NCI-H510A (cell line): Measurements from ENCODE around the gene UNC79.

Experiments used
- DNase-seq: peaks from one replicate; lab custom pipeline; 2025; lab: John Stamatoyannopoulos, UW

Gene UNC79

GRCh38 chr14:93751946-93752655 is 321.4 kb downstream of the UNC79 start:
- DNase-seq = no peak

GRCh38 chr14:93752980-93753561 is 322.3 kb downstream of the UNC79 start:
- DNase-seq = no peak

- no peak for DNase-seq
These were observed 322.9 kb downstream of the UNC79 start for GRCh38 chr14:93753647-93754046.

- DNase-seq = no peak
These were observed 326.5 kb downstream of the UNC79 start for GRCh38 chr14:93757206-93757605.
